Activated CD4-positive, alpha-beta memory T cell treated with anti-CD3 and anti-CD28 coated beads for 36 hours (primary cell): Measurements from ENCODE around the gene EXOSC5. TPM values are rescaled to one million over a fixed set of nuclear protein-coding genes. Genes with fewer than 3 reads are reported as not detected.

Experiments used
- CTCF ChIA-PET: fragments of 350-600 bp; sonication (Branson Sonifier 250); formaldehyde crosslinking; loops from one replicate; lab custom pipeline; 2021; ENCODE audit warnings: antibody characterized with exemption, inconsistent platforms; lab: Charles Lee
- POLR2A ChIA-PET: fragments of 350-600 bp; sonication (Branson Sonifier 250); formaldehyde crosslinking; loops from one replicate; lab custom pipeline; 2021; ENCODE audit warnings: antibody characterized with exemption; lab: Charles Lee
- DNase-seq: peaks from one replicate; pipeline ENCODE4 v3.0.0-alpha.2; 2020
- H3K27ac Mint-ChIP-seq: one replicate; pipeline ENCODE4 v1.8.0; 2021; ENCODE audit warnings: mixed read lengths
- H3K27me3 Mint-ChIP-seq: one replicate; pipeline ENCODE4 v1.8.0; 2021; ENCODE audit warnings: mixed read lengths
- H3K36me3 Mint-ChIP-seq: one replicate; pipeline ENCODE4 v1.8.0; 2021; ENCODE audit warnings: mixed read lengths
- H3K4me1 Mint-ChIP-seq: one replicate; pipeline ENCODE4 v1.8.0; 2021; ENCODE audit warnings: low read depth, mixed read lengths
- H3K4me3 Mint-ChIP-seq: one replicate; pipeline ENCODE4 v1.8.0; 2021; ENCODE audit warnings: mild to moderate bottlenecking, mixed read lengths
- H3K9me3 Mint-ChIP-seq: one replicate; pipeline ENCODE4 v1.8.0; 2021; ENCODE audit warnings: mixed read lengths
- intact Hi-C: fragments of 100-400 bp; cut with micrococcal nuclease; formaldehyde crosslinking; loops from one replicate; pipeline ENCODE4 v1.15.1; 2023
- total RNA-seq, 2 experiments: library from RNA; stranded (reverse); gene quantifications; one replicate each; pipeline ENCODE4 v1.2.3, GENCODE V29; 2021

Gene EXOSC5
- total RNA-seq, 2 experiments from 2014 or later = 43.0 to 45.5 TPM

DNA sequence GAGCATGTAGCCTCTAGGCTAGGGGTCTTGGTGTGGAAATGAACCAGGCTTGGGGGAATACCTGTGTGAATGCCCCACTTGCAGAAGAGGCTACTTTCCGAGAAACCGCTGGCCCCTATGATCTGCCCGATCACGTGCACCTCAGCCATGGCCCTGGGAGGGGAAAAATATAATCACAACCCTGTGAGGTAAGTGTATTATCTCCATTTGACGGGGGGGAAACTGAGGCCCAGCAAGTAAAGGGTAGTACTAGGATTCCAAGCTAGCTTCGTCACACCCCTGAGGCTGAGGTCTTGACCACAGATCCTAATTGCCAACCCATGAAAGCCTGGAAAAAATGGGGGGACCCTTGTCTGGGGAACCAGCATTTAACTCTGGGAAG lies 33.8 kb downstream of the EXOSC5 start:
- no peak for DNase-seq
- no peaks in the 10 kb centered on the region for H3K9me3 Mint-ChIP-seq
- H3K36me3 Mint-ChIP-seq = no peaks in the 10 kb centered on the region
- intact Hi-C loops = loop anchor here (1.0 to 5.0 kb wide), 3 partner anchors 8 to 1016 kb away; partner anchors contain the start of genes C19orf47, PLD3 and ZNF574
- peaks cover 18% of the 10 kb centered on the region for H3K4me1 Mint-ChIP-seq
- peak overlapping the region; percentile 91 for H3K4me3 Mint-ChIP-seq
- POLR2A ChIA-PET = interaction anchor here (0.6 to 1.9 kb wide), 8 partner anchors 8 to 830 kb away, joined by 3 to 21 read pairs (median 6); partner anchors contain the start of genes ACTMAP, DMAC2 and HNRNPUL1
- H3K27ac Mint-ChIP-seq = peak overlapping the region; percentile 92
- CTCF ChIA-PET = interaction anchor here (1.2 to 4.7 kb wide), 4 partner anchors 10 to 219 kb away, joined by 3 to 69 read pairs (median 9); partner anchors contain the start of genes DMAC2 and TGFB1
- H3K27me3 Mint-ChIP-seq = no peaks in the 10 kb centered on the region

DNA sequence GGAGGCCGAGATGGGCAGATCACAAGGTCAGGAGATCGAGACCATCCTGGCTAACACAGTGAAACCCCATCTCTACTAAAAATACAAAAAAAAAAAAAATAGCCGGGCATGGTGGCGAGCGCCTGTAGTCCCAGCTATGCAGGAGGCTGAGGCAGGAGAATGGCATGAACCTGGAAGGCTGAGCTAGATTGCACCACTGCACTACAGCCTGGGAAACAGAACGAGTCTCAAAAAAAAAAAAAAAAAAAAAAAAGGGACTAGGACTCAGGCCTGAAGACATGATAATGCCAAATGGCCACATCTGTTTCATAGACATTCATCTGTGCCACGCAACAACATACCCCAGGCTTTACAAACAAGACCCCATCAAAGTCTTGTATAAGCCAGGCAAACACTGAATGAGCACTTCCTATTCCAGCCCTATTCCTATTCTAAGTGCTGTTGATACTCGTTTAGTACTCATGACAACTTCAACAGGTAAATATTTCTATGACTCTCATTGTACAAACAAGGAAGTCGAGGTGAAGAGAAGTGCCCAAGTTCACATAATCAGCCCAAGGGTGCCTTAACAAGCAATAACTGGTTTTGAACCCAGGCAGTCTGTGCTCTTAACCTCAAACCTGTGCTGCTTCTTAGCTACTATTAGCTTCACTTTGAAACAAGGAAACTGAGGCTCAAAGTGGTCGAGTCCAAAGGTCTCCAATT lies 34.9 kb downstream of the EXOSC5 start:
- Mint-ChIP-seq H3K27ac (peak overlapping the region; percentile 8), H3K4me1 (peaks cover 28% of the 10 kb centered on the region), H3K36me3 (no peaks in the 10 kb centered on the region), H3K9me3 (no peaks in the 10 kb centered on the region), H3K4me3 (no peak overlapping the region), H3K27me3 (no peaks in the 10 kb centered on the region)
- DNase-seq = no peak
- ChIA-PET POLR2A (interaction anchor here (1.0 kb wide), 1 partner anchor 35 kb away, joined by 6 read pairs; no protein-coding TSS in a partner anchor), CTCF (interaction anchor here (3.0 to 4.7 kb wide), 2 partner anchors 9 to 77 kb away, joined by 15 to 69 read pairs; partner anchors contain the start of genes DMAC2 and TGFB1)
- intact Hi-C loops = loop anchor here (5.0 kb wide), 2 partner anchors 715 to 1015 kb away; partner anchors contain the start of genes C19orf47, PLD3 and ZNF574

GRCh38 chr19:41359741-41360140 lies 37.4 kb downstream of the EXOSC5 start:
- no peak overlapping the region for H3K4me3 Mint-ChIP-seq
- H3K36me3 Mint-ChIP-seq = no peaks in the 10 kb centered on the region
- H3K9me3 Mint-ChIP-seq = no peaks in the 10 kb centered on the region
- H3K27ac Mint-ChIP-seq = no peak overlapping the region
- H3K4me1 Mint-ChIP-seq = peaks cover 48% of the 10 kb centered on the region
- H3K27me3 Mint-ChIP-seq = no peaks in the 10 kb centered on the region
- ChIA-PET POLR2A (no interaction called here), CTCF (no interaction called here)
- DNase-seq = no peak
- intact Hi-C loops = loop anchor here (5.0 kb wide), 2 partner anchors 718 to 1012 kb away; partner anchors contain the start of genes C19orf47, PLD3 and ZNF574

DNA sequence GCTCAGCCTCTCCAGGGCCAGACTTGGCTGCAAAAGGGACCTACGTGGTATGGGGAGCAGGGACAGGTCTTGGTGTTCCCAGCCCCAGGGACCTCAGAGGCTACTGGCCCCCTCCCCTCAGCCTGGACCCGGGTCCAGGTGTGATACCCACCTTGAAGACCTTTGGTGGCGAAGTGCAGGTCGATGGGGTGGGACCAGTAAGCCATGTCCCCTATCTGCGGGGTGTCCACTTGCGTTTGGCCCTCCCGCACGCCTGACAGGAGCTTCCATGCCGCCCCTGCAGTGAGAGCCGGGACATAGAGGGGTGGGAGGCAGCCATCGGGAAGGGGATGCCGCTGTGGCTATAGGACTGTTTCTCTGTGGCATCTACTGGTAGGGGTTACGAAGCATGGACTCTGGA lies 39.4 kb downstream of the EXOSC5 start:
- H3K27me3 Mint-ChIP-seq = no peaks in the 10 kb centered on the region
- CTCF ChIA-PET = interaction anchor here (0.5 to 0.6 kb wide), 2 partner anchors 152 to 208 kb away, joined by 3 read pairs; no protein-coding TSS in a partner anchor
- POLR2A ChIA-PET = no interaction called here
- intact Hi-C loops = no loop called here
- H3K27ac Mint-ChIP-seq = peak overlapping the region; percentile 86
- DNase-seq = no peak
- H3K4me3 Mint-ChIP-seq = peak overlapping the region; percentile 16
- H3K4me1 Mint-ChIP-seq = peaks cover 45% of the 10 kb centered on the region
- no peaks in the 10 kb centered on the region for H3K9me3 Mint-ChIP-seq
- H3K36me3 Mint-ChIP-seq = peaks cover 6% of the 10 kb centered on the region

DNA sequence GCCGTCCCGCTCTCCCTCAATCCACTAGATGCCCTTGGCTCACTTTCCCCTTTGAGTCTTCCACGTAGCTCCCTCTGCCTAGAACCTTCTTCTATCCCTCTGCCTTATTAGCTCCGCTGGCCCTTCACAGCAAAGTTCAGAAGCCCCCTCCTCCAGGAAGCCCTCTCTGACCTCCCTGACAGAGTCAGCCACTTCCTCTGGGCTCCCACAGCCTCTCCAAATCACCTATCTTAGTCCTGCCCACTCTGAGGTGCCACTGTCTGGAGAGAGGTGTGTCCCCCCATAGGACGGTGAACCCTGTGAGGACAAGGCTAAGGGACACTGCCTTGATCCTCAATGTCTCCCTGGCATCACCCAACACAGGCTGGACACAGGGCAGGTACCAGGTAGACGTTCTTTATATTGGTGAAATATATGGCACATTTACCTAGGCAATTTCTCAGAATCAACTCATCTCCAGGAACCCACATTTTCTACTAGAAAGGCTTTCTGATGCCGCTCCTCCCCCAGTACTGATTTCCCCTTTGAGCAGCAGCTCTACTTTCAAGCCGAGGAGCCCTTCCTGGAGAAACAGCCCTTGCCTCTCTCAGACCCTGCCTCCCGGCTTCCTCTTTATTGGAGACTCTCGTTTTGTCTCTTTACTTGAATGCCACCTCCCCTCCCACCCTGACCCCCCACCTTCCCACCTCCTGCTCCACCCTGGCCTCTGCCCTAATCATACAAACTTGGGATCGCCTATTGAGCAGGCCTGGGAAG lies 40.0 kb downstream of the EXOSC5 start:
- Mint-ChIP-seq H3K27me3 (no peaks in the 10 kb centered on the region), H3K4me3 (peak overlapping the region; percentile 31), H3K27ac (peak overlapping the region; percentile 86), H3K4me1 (peaks cover 40% of the 10 kb centered on the region), H3K36me3 (peaks cover 6% of the 10 kb centered on the region), H3K9me3 (no peaks in the 10 kb centered on the region)
- ChIA-PET CTCF (interaction anchor here (1.2 kb wide), 1 partner anchor 30 kb away, joined by 3 read pairs; no protein-coding TSS in a partner anchor), POLR2A (interaction anchor here (0.6 to 1.4 kb wide), 3 partner anchors 9 to 42 kb away, joined by 3 to 4 read pairs (median 4); no protein-coding TSS in a partner anchor)
- intact Hi-C loops = no loop called here
- peak; percentile 60 for DNase-seq

DNA sequence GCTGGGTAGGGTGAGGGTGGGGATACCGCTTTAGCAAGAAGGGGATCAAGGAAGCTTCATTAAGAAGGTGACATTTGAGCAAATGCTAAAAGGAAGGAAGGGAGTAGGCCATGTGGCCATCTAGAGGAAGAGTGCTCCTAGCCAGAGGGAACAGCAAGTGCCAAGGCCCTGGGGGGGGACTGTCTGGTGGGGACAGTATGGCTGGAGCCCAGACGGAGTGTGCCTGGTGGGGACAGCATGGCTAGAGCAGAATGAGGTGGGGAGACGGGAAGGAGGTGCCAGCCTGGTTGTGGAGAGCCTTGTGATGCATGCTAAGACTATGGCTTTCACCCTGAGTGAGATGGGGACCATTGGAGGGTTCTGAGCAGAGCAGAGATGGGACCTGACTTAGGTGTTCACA lies 41.4 kb downstream of the EXOSC5 start:
- Mint-ChIP-seq H3K27me3 (no peaks in the 10 kb centered on the region), H3K27ac (peak overlapping the region; percentile 86), H3K4me3 (peak overlapping the region; percentile 38), H3K9me3 (no peaks in the 10 kb centered on the region), H3K36me3 (peaks cover 16% of the 10 kb centered on the region), H3K4me1 (peaks cover 43% of the 10 kb centered on the region)
- ChIA-PET POLR2A (interaction anchor here (1.4 to 1.6 kb wide), 2 partner anchors 8 to 28 kb away, joined by 4 to 11 read pairs; partner anchors contain the start of gene B9D2), CTCF (interaction anchor here (1.1 to 6.1 kb wide), 3 partner anchors 9 to 152 kb away, joined by 3 to 69 read pairs (median 6); partner anchors contain the start of gene B9D2)
- intact Hi-C loops = loop anchor here (1.0 kb wide), 1 partner anchor 7 kb away; no protein-coding TSS in a partner anchor
- peak; percentile 13 for DNase-seq

DNA sequence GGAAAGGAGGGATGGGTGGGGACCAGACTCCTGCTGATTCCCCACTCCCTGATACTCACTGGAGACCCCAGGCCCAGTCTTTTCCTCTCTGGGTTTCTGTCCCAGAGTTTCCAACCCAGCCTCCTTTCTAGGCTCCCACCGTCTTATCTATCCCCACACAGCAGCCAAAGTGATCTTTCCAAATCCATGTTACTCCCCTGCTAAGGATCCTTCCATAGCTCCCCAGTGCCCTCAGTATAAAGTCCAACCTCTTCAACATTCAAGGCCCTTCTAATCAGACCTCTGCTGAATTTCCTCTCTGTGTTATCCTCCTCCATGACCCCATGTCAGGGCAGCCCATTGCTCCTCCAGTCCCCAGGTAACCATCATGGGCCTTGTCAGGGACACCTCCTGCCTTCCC lies 42.1 kb downstream of the EXOSC5 start:
- Mint-ChIP-seq H3K9me3 (no peaks in the 10 kb centered on the region), H3K27me3 (no peaks in the 10 kb centered on the region), H3K27ac (peak overlapping the region; percentile 86), H3K4me3 (peak overlapping the region; percentile 27), H3K4me1 (peaks cover 45% of the 10 kb centered on the region), H3K36me3 (peaks cover 16% of the 10 kb centered on the region)
- intact Hi-C loops = loop anchor here (1.0 kb wide), 1 partner anchor 8 kb away; no protein-coding TSS in a partner anchor
- ChIA-PET POLR2A (interaction anchor here (1.6 kb wide), 1 partner anchor 9 kb away, joined by 11 read pairs; the partner anchor contains the start of gene B9D2), CTCF (interaction anchor here (0.8 to 6.1 kb wide), 3 partner anchors 9 to 151 kb away, joined by 3 to 69 read pairs (median 6); partner anchors contain the start of gene B9D2)
- DNase-seq = no peak

GRCh38 chr19:41354343-41354953 lies 42.7 kb downstream of the EXOSC5 start:
- Mint-ChIP-seq H3K27ac (peak overlapping the region; percentile 94), H3K36me3 (peaks cover 20% of the 10 kb centered on the region), H3K9me3 (no peaks in the 10 kb centered on the region), H3K4me1 (peaks cover 50% of the 10 kb centered on the region), H3K27me3 (no peaks in the 10 kb centered on the region), H3K4me3 (peak overlapping the region; percentile 81)
- DNase-seq = no peak
- CTCF ChIA-PET = interaction anchor here (0.8 to 6.1 kb wide), 2 partner anchors 10 to 61 kb away, joined by 3 to 69 read pairs; partner anchors contain the start of gene B9D2
- POLR2A ChIA-PET = interaction anchor here (1.6 kb wide), 1 partner anchor 9 kb away, joined by 11 read pairs; the partner anchor contains the start of gene B9D2
- intact Hi-C loops = loop anchor here (5.0 kb wide), 2 partner anchors 152 to 193 kb away; no protein-coding TSS in a partner anchor

GRCh38 chr19:41353466-41354342 lies 43.5 kb downstream of the EXOSC5 start, which contains the start of gene TGFB1:
TSS of gene TGFB1 (minus strand) at chr19:41353922. CDS start at chr19:41353044, 878 bp downstream.
- peaks cover 58% of the 10 kb centered on the region for H3K4me1 Mint-ChIP-seq
- peak within 1 kb of the TSS; percentile 94 for H3K27ac Mint-ChIP-seq
- peak; percentile 94 for DNase-seq
- intact Hi-C loops = loop anchor here (2.0 to 5.0 kb wide), 3 partner anchors 43 to 194 kb away; partner anchors contain the start of genes BCKDHA and EXOSC5
- CTCF ChIA-PET = interaction anchor here (0.6 to 6.1 kb wide), 9 partner anchors 11 to 1207 kb away, joined by 3 to 69 read pairs (median 6); partner anchors contain the start of genes B9D2, DMAC2 and HNRNPUL1
- POLR2A ChIA-PET = interaction anchor here (0.8 to 6.6 kb wide), 5 partner anchors 10 to 195 kb away, joined by 3 to 43 read pairs (median 18); partner anchors contain the start of genes B9D2 and HNRNPUL1
- H3K27me3 Mint-ChIP-seq = no peaks in the 10 kb centered on the region
- H3K36me3 Mint-ChIP-seq = peaks cover 25% of the 10 kb centered on the region
- peak within 1 kb of the TSS; percentile 95 for H3K4me3 Mint-ChIP-seq
- no peaks in the 10 kb centered on the region for H3K9me3 Mint-ChIP-seq
